GM20000 (cell line): ENCODE results near the gene CMSS1.

Source experiments
- DNase-seq: peaks from one replicate; pipeline ENCODE4 v3.0.0; 2012; ENCODE audit warnings: low spot score
- TF ChIP-seq, protein P1 (sequence below): IDR thresholded peaks from 2 replicates; pipeline ENCODE4 v1.5.1; 2012; ENCODE audit warnings: mild to moderate bottlenecking, control low read depth; ENCODE audit errors: extremely low read depth, missing control alignments

CMSS1 gene

GRCh38 chr3:99892332-99892731 lies 74.7 kb downstream of the CMSS1 start:
- TF ChIP-seq, protein P1, sequence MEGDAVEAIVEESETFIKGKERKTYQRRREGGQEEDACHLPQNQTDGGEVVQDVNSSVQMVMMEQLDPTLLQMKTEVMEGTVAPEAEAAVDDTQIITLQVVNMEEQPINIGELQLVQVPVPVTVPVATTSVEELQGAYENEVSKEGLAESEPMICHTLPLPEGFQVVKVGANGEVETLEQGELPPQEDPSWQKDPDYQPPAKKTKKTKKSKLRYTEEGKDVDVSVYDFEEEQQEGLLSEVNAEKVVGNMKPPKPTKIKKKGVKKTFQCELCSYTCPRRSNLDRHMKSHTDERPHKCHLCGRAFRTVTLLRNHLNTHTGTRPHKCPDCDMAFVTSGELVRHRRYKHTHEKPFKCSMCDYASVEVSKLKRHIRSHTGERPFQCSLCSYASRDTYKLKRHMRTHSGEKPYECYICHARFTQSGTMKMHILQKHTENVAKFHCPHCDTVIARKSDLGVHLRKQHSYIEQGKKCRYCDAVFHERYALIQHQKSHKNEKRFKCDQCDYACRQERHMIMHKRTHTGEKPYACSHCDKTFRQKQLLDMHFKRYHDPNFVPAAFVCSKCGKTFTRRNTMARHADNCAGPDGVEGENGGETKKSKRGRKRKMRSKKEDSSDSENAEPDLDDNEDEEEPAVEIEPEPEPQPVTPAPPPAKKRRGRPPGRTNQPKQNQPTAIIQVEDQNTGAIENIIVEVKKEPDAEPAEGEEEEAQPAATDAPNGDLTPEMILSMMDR, result no peak
- no peak for DNase-seq

DNA sequence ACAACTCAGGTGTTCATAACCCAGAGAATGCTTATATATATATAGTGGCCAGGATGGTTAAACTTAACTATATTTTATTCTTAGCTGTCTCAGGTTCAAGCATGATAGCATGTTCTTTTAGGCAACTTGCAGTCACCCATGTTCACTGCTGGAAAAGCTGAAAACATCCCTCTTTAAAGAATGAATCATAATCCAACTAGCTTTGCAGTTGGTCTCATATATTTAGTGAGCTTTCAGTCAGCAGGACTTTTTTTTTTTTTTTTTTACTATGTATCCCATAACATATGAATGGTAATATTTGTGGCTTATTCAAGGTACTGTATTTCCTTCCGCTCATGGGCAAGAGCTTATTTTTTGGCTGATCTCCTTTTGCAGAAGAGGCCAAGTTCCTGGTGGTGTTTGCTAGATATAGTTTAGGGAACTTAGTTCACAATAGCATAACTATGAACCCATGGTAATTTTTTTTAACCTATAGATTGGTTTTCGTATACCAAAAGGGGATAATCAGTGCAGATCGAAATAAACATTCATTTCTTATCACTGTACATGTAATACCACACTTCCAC lies 77.6 kb downstream of the CMSS1 start:
- TF ChIP-seq, protein P1, result no peak

DNA sequence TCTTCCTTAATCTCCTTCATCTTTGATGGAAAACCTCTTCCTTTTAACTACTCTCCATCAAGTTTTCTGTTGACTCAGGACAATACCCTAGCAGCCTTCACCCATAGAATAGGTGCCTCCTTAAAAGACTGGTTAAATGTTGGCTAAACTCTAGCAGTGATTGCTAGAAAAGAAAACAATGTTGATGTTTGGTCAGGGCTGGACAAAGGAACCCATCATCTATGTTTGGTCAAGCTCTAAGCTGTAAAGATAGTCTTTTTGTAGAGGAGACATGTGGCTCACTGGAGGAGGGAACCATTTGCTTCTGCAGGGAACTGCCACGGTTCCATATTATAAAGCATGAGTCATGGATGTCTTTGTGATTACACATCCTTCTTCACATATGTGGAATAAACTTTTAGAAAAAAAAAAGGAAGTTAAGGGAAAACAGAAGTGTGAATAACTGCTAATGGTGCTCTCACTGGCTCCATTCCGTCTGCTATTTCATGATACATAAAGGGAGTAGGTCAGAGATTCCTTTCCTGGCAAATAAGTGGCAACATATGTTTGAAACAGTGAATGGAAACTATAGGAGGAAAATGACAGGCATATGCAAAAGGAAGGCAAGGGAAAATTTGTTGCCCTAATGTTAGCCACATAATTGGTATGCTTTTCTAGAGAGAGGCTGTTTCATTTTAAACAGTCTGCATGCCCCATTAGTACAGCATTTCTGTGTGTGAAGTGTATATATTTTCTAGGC lies 78.2 kb downstream of the CMSS1 start:
- DNase-seq, result no peak
- TF ChIP-seq, protein P1, result no peak

More for the DNA sequence above, 77.6 kb downstream of the CMSS1 start:
- no peak for DNase-seq

DNA sequence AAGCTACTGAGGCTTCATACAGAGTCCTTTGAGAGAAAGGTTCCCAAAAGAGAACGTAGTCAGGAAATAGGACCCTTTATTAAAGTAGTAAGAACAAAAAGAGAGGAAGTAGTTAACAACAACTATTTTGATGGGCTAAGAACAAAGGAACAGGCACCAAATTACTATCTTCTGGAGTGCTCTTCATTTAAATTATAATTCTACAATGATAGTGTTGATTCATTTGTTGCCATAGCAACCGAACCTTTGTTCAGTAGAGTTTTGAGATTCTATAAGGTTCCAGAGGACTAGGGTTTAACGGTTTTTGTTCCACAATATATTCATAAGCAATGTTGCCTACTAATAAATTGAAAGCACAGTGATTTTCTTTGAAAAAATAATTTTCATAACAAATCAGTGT lies 78.8 kb downstream of the CMSS1 start:
- TF ChIP-seq, protein P1, result no peak
- DNase-seq, result no peak

GRCh38 chr3:99899603-99900002 lies 81.9 kb downstream of the CMSS1 start:
- TF ChIP-seq, protein P1, result no peak
- no peak for DNase-seq

GRCh38 chr3:99900248-99900647 lies 82.6 kb downstream of the CMSS1 start:
- no peak for DNase-seq
- TF ChIP-seq, protein P1, result no peak

GRCh38 chr3:99901200-99901926 lies 83.7 kb downstream of the CMSS1 start:
- TF ChIP-seq, protein P1, result no peak
- no peak for DNase-seq
